Hematopoietic multipotent progenitor cell treated with erythropoietin and hydrocortisone succinate and interleukin-3 and kit ligand, for 17 days (in vitro differentiated cells): ENCODE measurements around the gene KLF11.

Experiments
- DNase-seq: peaks from one replicate; pipeline ENCODE4 v3.0.0-alpha.2; 2015; ENCODE audit warnings: low spot score

KLF11 gene

DNA sequence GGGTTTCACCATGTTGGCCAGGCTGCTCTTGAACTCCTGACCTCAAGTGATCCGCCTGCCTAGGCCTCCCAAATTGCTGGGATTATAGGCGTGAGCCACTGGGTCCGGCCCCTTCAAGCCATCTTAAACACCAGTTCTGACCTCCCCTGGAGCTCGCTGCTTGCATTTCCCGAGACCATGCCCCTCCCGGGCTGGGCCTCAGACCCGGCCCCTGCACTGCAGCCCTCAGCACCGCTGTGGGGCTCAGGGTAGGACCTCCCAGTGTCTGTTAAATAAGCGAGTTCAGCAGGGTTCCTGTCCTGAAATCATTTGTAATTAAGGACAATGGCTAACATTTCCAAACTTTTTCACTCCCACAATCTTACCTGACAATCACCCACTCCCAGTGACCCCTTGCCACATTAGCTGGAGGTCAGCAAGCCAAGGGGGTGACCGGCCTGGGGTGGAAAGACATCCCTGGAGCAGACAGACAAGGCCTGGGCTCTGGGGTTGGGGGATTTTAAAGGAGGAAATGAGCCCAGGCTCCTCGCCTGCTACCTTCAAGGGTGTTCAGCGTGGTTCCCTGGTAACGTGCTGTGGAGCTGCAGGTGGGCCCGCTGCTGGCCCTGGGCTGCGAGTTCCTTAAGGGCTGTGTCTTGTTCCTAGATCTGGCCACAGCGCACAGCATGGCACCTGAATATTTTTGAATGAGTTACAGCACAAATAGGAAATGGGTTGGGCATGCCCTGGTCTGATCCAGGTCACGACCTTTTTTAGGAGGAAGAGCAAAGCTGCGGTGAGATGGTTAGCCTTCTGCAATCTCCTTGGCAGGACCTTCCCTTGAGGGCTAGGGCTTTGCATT is 21.8 kb downstream of the KLF11 start:
- DNase-seq, result no peak

DNA sequence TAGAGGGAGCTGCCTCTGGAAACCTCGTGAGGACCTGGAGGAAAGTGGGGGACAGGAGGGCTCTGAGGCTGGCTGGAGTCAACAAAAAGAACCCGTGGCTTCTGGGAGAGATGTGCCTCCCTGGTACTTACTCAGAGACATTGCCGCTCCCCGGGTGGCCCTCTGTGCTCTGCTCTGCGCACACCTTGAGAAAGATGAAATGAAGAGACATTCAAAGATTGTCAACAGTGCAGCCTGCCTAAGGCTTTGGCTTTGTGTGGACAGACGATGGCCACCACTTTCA is 22.4 kb downstream of the KLF11 start:
- no peak for DNase-seq

DNA sequence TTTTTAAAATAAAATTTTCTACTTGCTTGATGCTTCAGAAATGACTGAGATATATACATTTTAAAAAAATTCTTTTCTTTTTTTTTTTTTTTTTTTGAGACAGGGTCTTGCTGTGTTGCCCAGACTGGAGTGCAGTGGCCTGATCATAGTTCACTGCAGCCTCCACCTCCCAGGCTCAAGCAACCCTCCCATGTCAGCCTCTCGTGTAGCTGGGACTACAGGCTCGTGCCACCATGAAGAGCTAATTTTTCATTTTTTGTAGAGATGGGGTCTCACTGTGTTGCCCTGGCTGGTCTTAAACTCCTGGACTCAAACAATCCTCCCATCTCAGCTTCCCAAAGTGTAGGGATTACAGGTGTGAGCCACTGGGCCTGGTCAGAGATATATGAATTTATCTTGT is 24.0 kb downstream of the KLF11 start:
- no peak for DNase-seq

DNA sequence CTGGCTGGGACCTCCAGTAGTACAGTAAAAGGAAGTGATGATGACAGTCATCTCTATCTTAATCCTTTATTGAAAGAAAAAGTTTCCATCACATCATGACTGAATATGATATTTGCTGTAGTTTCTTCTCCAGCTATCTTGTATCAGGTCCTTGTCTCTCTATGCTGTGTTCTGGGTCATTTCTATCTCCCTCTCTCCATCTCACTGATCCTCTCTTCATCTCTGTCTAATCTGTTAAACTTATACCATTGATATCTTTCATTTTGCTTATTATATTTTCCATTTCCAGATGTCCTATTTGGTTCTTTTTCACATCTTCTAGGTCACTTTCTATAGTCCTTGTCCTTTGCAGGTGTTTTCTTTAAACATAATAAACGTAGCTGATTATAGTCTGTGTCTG is 24.5 kb downstream of the KLF11 start:
- no peak for DNase-seq

DNA sequence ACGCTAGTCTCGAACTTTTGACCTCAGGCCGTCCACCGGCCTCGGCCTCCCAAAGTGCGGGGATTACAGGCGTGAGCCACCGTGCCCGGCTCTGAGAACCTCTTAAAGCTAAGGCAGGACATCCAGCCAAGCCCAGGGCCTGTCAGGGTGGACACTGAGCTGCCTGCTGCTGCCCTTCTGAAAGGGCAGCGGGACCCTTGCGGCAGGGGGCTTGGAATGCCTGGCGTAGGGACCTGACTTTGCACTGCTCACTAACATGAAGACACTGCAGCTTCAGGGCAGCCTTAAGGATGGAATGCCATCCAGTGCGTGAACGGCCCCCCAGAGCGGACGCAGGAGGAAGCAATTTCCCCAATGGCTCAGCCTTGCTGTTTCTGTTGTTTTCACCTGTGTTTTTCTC is 27.8 kb downstream of the KLF11 start:
- no peak for DNase-seq

DNA sequence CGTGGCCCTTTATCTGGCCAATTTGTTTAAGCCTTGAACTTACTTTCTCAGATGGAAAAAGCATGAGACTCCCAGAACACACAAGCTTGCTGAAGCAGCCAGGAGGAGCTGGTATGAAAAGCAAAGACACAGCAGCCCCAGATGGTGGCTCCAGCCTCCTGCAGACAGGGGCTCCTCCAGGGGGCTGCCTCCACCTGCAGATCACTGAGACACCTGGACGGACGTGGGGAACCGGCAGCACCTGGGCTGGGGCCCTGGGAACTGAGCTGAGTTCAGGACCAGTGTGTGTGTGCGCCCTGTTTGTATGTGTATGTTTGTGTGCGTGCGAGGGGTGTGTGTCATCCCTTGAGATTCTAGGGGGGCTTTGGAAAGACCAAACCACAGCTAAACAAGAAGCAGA is 28.2 kb downstream of the KLF11 start:
- no peak for DNase-seq

DNA sequence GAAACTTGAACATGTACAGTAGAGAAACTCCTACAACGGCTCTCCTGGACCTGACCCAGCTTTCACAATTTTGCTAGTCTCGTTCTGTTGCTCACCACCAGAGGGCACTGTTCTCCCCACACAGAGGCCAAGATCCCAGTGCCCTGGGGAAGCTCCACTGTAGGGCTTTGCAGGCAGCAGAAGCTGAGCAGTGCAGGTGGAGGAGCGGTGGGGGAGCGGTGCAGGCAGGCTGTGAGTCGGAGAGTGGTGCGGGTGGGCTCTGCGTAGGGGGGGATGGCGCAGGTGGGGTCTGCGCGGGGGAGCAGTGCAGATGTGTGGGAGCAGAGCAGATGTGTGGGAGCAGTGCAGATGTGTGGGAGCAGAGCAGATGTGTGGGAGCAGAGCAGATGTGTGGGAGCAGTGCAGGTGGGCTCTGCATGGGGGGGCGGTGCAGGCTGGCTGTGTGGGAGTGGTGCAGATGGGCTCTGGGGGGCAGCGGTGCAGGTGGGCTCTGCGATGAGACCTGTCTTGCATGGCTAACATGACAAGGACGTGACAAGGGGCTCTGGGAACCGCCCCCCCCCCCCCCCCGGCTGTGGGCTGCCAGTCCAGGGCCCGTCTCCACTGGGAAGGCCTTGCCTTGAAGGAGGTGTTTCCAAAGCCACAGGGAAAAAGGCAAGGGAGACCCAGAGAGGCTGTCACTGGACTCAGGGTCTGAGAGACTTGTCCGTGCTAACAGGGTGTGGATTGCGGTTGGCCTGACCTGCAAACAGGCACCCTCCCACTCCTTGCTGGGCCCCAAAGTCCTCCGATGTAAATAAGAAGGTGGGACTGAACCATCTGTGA is 29.5 kb downstream of the KLF11 start:
- peak; percentile 82 for DNase-seq

DNA sequence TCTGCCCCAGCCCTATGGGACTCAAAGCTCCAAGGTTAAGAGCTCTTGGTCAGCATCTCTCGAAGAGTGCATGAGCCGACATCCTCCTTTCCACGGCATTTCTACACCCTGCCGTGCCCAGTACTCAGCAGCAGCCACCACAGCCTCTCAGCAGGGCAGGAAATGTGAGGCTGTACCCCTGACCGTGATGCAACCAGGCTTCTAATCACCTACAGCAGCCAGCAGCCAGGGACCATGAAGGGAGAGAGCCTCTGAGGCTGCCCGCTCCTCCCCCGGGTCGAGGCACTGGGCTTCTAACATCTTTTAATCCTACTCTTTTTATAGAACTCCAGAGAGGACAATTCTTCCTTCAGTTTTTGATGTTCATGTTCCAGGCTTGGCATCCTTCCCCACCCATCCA is 30.4 kb downstream of the KLF11 start:
- DNase-seq, result no peak

DNA sequence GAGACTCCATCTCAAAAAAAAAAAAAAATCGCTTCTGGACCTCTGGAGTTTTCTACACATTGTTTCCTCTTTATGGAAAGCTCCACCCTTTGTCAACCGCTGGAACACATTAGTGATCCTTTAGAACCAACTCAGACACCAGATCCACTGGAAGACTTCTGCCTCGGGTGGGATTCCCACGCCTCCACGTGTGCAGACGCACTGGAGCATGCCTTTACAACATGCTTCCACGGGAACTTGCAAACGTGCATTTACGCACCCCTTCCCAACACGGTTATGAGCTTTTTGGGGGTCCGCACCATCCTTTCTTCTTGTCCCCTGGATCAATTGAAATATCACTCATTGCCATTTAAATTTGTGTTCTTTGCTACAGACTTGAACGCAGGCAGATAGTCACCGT is 31.8 kb downstream of the KLF11 start:
- no peak for DNase-seq

DNA sequence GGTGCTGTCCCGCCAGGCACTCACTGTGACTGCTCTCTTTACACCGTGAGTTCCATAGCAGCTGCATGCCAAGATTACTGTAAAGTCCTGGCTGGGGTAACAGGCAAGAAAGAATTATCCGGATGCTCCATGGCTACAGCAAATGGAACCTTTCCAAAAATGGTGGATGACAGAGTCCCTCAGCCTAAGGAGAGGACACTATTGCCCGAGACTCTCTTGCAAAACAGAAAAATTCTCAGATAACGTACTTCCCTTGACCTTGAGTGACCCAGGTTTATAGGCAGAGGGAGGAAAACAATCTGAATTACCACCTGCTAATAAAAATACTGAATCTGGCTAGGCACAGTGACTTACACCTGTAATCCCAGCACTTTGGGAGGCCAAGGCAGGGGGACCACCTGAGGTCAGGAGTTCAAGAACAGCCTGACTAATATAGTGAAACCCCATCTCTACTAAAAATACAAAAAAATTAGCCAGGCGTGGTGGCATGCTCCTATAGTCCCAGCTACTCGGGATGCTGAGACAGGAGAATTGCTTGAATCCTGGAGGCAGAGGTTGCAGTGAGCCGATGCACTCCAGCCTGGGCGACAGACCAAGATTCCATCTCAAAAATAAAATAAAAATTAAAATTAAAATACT is 32.3 kb downstream of the KLF11 start:
- no peak for DNase-seq

DNA sequence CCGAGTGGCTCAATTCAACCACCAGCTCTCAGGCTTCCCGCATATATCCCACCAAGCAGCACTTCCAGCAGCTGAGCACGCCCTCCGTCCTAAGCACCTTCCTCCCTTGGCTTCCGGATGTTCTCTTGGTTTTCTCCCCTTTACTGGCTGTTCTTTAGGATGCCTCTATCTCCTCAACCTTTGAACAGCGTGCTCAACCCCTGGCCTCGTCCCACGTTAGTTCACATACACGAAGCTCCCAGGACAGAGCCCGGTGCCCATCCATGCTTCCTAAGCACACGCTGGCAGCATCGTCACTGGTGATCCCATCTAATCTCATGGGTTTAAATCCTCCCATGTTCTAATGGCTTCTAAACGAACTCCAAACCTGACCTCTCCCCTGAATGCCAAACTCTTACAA is 33.2 kb downstream of the KLF11 start:
- no peak for DNase-seq

DNA sequence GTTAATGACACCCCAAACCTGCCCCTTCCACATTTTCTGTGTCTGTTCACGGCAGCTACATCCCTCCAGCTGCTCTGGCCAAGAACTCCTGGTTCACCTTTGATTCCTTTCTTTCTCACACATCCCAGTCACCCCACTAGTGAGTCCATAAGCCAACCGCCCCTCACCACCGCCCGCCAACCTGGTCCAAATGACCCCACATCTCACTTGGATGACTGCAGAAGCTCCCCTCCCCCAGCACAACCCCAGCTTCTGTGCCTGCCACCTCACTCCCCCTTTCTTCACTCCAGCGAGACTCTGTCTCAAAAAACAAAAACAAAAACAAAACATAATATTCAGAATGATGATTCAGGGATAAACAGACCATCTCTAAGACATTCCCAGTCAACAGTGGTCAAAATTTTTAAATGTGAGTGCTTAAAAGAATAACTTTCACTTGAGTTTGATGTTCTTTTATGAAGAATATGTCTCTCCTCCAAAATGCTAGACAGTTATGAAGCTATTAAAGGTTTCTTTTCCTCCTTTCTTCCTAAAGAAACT is 33.7 kb downstream of the KLF11 start:
- no peak for DNase-seq

DNA sequence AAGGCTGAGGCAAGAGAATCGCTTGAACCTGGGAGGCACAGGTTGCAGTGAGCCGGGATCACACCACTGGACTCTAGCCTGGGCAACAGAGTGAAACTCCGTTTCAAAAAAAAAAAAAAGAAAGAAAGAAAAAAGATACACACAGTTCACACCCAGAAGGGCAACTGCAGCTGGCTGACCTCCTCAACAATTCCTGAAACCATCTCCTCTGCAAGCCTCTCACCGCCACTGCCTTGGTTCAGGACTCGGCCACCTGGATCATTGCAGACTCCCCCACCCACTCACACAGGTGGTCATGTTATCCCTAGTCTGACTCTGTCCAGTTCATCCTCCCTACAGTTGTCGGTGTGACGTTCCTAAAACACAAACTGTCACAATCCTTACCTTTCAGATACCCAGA is 34.7 kb downstream of the KLF11 start:
- DNase-seq, result no peak

DNA sequence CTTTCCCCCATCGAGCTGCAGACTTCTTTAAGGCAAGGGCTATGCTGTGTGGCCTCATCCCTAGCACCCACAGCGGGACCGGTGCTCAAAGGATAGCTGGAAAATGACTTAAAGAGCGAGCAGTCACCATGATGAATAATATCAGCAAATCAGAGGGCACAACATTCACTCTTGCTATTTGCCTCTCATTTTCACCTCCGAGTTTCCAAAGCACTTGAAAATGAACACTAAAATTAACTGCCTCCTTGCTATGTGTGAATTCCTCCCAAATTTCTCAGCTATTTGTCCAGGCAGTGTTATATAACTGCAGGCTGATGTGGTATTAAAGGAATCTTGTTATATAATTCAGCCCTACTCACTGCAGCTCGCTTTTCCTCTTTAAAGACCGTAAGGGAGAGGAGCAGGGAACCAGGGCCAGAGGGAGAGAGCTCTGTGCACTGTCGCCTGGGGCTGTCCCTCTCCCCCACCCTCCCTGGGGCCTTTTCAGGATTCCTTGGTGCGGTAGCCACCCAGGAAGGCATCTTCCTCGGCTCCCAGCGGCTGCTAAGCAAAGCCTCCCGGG is 35.4 kb downstream of the KLF11 start:
- DNase-seq, result no peak

DNA sequence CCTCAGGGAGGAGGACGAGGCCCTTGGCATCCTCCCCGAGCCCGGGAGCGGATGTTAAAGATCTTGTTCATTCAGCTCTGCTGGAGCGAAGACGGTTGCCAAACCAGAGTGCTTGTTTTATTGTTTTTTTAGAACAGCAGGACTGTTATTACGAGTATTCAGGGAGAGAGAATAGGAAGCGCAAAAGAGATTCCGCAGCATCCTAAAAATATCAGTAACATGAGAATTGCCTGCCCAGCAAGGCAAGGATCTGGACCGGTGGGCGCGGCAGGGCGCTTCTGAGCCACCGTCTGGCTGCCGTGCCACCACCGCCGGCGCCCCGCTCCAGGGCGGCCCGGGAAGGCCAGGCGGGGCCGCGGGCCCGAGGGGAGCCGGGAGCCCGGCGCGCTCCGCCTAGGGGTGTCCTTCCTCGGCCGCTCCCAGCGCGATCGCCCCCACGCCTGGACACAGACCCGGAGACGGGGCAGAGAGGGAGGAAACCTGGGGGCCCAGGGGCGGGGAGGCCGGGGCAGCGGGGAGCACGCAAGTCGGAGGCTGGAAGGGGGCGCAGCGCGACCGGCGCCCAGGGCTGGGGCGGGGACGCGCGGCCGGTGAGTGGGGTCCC is 36.0 kb downstream of the KLF11 start:
- no peak for DNase-seq

DNA sequence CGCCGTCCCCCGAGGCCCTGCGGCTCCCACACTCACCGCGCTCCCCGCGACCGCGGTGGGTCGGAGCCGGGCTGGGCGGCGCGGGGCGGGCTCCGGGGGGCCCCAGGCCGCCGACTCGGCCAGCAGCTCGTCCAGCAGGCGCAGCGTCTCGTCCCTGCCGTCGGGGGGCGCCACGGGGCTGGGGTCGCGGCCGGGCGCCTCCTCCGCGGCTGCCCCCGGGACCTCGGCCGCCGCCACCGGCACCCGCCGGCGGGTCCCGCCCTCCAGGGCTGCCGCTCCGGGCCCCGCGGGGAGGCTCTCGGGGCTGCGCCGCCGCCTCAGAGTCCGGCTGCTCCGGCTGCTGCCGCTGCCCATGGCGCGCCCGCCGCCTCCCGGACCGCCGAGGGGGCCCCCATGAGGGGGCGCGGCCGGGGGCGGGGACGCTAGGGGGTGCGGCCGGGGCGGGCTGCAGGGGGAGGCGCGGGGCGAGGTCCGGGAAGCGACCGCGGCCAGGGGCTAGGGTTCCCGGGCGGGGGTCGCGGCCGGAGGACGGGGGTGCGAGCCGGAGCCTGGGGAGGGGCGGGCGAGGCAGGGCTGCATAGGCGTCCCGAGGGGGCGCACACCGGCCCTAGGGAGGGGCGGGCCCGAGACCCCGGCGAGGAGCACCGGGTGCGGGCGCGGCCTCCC is 36.7 kb downstream of the KLF11 start, which contains the start of gene CYS1:
TSS of gene CYS1 (minus strand) at position 542 of the 666 bp plus-strand sequence. CDS start at position 354, 188 bp downstream.
- no peak for DNase-seq

DNA sequence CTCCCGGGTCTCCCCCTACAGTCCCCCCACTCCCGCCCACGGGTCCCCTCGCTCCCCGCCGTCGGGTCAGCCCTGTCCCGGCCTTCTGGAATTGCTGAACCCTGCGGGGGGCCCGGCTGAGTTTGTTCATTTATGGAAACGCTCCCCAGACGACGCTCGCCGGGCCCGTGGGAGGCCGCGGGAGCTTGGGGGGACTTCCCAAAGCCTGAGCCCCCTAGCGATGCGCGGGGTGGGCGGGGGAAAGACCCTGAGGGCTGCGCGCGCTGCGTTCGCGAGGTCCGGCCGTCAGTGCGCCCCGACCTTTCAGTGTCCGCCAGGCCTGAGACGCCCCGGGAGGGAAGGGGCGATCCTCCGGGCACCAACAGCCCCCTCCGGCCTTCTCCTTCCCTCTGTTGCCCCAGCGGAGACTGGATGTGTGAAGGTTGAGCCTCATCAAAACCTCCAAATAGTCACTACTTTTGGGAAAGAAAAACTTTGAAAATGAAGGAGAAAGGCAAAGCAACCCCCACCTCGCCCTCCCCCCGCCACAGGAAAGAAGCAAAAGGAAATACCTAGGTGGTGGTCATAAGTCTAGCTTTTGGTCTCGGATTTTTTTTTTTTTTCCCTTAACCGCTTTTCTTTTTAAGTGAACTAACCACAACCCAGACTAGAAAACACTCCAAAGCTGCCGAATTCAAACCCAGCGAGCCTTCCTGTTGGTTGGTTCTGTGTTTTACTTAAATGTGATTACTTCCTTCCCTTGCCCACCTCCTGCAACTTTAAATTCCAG is 37.4 kb downstream of the KLF11 start:
- no peak for DNase-seq

DNA sequence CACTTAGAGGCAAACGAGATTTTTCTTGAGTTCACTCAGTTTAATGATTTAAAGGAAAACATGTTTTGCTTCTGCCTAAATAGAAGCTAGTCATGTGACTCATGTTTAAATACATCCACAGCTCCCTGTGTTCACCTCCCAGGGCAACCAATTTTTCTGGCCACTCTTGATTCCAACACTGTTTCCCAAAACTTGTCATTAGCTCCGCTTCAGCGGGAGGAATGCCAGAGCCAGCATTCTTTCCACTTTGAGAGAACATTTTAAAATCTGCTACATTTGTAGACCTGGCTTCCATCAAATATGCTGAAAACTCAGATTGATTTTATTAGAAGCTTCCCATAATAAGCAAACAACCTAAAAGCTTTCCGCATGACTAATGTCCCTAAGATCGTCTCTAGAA is 39.7 kb downstream of the KLF11 start:
- DNase-seq, result no peak

DNA sequence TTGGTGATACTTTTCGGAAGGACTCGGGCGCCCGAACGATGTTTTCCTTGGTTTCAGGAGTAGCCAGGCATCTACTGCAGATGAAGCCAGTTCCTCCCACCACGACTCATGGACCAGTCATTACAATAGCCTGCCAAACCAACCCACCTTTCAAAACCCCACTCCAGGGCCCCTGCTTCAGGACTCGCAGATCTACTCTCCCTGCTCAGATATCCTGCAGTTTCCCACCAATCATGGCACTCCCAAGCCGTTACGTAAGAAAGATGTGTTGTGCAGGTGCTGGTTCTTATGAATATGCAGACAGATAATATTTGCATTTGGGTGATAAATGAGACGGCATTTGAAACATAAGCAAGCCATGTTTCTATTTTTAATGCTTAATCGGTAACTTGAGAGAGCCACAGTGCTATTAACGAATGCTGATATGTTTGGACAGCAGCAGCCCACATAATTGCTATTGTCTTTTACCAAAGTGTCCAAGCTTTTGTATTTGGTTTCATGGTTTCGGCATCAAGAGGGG is 40.4 kb downstream of the KLF11 start:
- DNase-seq, result no peak

DNA sequence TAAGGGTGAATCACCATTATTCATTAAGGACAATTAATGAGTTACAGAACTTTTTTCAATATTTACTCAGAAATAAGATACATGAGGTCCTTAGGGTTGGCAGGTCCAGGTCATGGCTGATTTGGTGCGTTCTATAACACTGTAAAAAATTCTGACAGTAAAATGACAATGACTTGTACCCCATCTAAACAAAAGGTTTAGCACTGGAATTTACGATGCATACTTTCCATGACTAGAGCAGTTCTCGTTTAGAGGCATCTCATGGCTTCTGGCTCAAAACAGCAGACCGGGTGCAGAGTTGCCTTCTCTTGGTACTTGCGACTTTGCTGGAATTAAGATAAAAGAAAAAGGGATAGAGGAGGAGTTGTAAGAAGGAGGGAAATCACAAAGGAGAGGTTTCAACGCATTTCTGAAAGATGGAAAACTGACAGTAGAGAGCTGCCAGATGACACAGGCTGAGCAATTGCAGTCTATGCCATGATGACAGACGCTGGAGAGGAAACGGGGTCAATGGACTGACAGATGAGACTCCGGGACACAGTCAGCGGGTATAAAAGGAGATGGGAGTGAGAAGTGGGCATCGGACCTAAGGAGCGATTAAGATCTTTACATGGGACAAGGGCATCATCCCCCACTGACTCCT is 41.0 kb downstream of the KLF11 start:
- no peak for DNase-seq
